Pons (tissue), 1 donor: Measurements from ENCODE around the gene DKK3.

Experiments
- DNase-seq: peaks from one replicate; pipeline ENCODE4 v3.0.0-alpha.2; 2016; ENCODE audit warnings: low spot score

DKK3 gene

DNA sequence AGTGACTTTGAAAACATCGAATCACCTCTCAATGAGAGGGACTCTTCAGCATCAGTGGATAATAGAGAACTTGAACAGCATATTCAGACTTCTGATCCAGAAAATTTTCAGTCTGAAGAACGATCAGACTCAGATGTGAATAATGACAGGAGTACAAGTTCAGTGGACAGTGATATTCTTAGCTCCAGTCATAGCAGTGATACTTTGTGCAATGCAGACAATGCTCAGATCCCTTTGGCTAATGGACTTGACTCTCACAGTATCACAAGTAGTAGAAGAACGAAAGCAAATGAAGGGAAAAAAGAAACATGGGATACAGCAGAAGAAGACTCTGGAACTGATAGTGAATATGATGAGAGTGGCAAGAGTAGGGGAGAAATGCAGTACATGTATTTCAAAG lies 65.8 kb downstream of the DKK3 start:
- no peak for DNase-seq

DNA sequence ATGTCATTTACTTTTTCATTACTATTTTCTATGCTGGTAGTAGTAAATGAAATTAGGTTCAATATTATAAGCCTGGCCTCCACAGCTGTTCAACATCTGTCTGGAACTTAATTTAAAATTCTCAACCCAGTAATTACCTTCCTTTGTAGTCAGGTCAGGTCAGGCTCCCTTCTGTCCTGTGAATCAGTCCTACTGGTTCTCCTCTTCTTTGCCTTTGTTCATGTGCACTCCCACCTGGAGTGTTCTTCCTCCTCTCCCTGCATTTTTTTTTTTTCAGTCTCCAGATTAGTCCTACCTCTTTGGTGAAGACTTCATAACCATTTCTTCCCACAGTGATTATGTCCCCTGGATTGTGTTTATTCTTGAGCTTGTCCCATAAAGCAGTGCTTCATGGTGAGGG lies 67.9 kb downstream of the DKK3 start:
- DNase-seq: no peak

DNA sequence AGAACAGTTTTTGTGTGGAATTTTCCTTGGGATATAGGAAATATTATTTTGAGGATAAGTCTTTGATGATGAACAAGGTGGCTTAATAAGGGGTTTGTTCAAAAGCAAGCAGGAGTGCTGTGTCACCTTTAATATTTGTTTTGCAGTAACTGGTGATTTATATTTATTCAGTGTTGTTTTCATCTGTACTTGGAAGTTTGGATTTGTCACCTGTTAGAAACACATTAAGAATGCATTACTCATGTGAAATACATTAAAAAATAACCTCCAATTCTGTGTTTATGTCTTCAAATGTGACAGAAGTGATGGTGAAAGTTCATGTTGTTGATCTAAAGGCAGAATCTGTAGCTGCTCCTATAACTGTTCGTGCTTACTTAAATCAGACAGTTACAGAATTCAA lies 70.5 kb downstream of the DKK3 start:
- no peak for DNase-seq

DNA sequence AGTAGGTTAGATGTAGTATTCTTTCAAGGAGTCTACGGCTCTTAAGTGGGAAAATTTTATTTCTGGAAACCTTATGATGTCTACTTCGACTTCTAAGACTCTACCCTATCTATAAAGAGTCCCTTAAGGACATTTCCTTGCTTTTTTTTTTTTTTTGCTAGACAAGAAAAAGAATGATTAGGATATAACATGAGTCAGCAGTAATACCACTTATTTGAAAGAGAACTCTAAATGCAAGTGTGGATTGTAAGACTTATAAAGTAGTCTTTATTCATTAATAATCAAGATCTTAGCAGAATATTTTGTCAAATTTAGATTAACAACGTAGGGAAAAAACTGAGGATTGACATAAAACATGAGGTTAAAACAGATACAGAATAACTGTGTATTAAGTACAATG lies 71.0 kb downstream of the DKK3 start:
- no peak for DNase-seq

DNA sequence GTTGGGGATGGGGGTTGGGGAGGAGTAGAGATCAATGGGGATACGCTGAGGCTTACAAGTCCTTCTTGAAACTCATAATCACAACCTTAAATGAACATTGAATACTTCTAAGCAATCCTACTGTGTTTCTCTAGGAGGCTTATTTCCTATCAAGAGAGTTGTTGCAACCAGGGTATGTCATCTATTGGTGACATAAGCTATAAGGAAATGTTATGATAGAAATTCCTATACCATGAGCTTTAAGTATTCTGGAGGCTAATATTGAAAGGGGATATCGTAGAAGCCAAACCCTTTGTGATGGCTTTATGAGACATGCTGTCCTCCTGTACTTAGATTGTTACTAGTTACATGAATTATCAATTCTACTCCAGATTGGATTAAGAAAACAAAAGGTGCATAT lies 72.9 kb downstream of the DKK3 start:
- DNase-seq: no peak

DNA sequence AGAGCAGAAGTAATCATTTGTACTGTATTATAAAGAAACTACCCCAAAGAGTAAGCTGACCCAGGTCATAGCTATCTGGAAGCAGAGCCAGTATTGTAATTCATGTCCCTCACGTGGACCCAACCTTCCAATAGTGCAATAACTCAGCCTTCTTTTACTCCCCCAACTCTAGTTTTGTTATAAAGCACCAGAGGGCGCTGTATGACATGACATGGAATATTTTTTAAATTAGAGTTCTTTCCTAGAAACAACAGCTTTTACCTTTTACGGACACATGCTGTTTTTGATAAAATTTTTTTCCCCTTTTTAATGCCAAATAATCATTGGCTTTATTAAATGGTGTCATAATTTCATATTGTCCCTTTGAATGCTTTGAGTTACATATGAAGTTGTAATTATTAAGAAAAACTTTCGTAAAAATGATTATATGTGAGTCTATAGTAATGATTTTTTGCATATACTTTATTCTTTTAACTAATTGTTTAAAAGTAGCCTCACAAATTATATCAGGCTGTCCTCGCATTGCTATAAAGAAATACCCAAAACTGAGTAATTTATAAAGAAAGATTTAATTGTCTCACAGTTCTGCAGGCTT lies 76.9 kb downstream of the DKK3 start:
- DNase-seq: peak; percentile 66

DNA sequence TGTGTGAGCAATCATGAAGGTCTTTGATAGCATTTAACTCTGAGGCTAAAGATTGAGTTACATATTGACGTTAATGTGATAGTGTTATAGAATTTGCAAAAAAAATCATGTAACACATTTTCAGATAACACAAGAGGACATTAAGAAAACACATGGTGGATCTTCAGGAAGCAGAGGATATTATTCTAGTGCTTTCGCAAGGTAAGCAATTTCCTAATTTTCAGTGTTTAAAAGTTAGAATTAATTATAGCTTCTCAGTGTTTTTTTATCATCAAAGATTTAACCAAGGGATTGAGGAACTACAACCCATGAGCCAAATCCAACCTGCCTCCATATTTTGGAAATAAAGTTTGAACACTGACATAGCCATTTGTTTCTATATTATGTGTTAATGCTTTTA lies 78.5 kb downstream of the DKK3 start:
- no peak for DNase-seq

DNA sequence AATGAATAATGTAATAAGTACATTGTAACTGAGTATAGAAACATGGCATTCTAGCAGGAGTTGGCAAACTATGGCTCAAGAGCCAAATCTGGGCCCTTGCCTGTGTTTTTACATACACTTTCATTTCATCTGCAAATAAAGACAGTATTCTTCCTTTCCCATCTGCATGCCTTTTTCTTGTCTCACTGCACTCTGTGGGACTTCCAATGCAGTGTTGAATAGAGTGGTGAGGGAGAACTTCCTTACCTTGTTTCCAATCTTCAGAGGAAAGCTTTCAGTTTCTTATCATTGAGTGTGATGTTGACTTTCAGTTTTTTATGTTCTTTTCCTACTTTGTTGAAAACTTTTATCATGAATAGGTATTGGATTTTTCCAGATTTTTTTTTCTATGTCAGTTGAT lies 84.6 kb downstream of the DKK3 start:
- DNase-seq: peak; percentile 43

DNA sequence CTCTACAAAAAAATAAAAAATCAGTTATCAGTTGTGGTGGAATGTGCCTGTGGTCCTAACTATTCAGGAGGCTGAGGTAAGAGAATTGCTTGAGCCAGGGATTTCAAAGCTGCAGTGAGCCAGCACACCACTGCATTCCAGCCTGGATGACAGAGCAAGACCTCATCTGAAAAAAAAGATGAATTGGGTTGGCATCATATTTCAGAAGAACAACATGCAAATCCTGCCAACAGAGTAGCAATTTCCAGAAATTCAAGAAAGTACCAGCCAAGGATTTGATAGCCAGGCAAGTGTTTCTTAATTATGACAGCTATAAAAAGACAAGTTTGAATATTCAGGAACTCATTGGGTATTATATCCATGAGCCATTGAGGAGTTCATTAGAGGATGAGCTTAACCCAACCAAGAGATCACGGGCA lies 91.4 kb downstream of the DKK3 start:
- DNase-seq: peak; percentile 21

DNA sequence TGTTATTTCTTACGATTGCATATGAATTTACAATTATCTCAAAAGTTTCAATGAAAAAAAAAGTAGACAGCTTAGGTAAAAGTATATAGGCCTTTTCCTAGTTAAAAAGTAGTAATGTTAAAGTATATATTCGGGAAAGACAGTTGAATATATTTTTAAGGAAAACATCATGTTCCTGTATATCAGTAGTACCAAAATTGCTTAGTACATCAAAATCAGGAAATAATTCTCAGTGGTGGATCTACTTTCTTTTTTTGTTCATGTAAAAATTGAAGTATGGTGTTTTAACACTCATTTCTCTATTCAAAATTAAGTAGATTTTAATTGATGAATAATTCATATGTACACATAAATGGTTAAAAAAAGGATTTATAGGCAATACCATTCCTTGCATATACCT lies 92.8 kb downstream of the DKK3 start:
- DNase-seq: no peak

DNA sequence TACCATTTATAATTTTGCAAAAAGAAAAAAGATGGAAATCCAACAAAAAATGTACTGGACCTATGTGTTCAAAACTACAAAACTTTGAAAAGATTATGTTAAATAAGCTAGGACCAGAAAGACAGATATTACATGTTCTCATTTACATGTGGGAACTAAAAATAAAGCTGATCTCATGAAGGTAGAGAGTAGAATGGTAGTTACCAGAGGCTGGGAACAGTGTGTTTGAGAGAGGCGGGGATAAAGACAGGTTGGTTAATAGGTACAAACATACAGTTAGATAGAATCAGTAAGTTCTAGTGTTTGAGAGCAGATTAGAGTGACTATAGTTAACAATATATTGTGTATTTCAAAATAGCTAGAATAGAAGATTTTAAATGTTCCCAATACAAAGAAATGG lies 95.0 kb downstream of the DKK3 start:
- DNase-seq: no peak
